ENCODE data around the gene BCOR.

Gene BCOR

GRCh38 chrX:40097141-40097503 is 636 bp downstream of the BCOR start:
- peak; percentile 30 for DNase-seq

- DNase-seq: peak; percentile 71
These were observed 1.2 kb downstream of the BCOR start for GRCh38 chrX:40096395-40097091.

- DNase-seq: peak; percentile 30
These were observed 2.0 kb downstream of the BCOR start for GRCh38 chrX:40095583-40096394.

- DNase-seq: no peak
These were observed 2.7 kb downstream of the BCOR start for GRCh38 chrX:40094900-40095582.

GRCh38 chrX:40094041-40094899 is 3.5 kb downstream of the BCOR start:
- DNase-seq: peak; percentile 22

GRCh38 chrX:40093586-40093985 is 4.2 kb downstream of the BCOR start:
- no peak for DNase-seq

- DNase-seq: no peak
These were observed 4.8 kb downstream of the BCOR start for GRCh38 chrX:40092808-40093435.

GRCh38 chrX:40091691-40092421 is 5.9 kb downstream of the BCOR start:
- DNase-seq: no peak

- DNase-seq: no peak
These were observed 6.8 kb downstream of the BCOR start for GRCh38 chrX:40090961-40091360.

GRCh38 chrX:40090050-40090804 is 7.5 kb downstream of the BCOR start:
- DNase-seq: no peak

GRCh38 chrX:40088803-40089540 is 8.8 kb downstream of the BCOR start:
- no peak for DNase-seq

GRCh38 chrX:40088299-40088625 is 9.5 kb downstream of the BCOR start:
- DNase-seq: no peak

- DNase-seq: no peak
These were observed 10.1 kb downstream of the BCOR start for GRCh38 chrX:40087425-40088298.

GRCh38 chrX:40086569-40087335 is 11.0 kb downstream of the BCOR start:
- DNase-seq: no peak

- DNase-seq: no peak
These were observed 12.0 kb downstream of the BCOR start for GRCh38 chrX:40085714-40086113.

GRCh38 chrX:40085102-40085551 is 12.6 kb downstream of the BCOR start:
- DNase-seq: no peak

GRCh38 chrX:40084471-40085101 is 13.2 kb downstream of the BCOR start:
- no peak for DNase-seq

GRCh38 chrX:40083979-40084359 is 13.8 kb downstream of the BCOR start:
- no peak for DNase-seq

Data from stimulated activated CD4-positive, alpha-beta T cell treated with anti-CD3 and anti-CD28 coated beads, Interleukin-4, amount 100 ng/mL, for 24 hours (primary cell).